Midbrain (tissue), 1 donor: ENCODE measurements around the gene ADCY5.

Source experiments
- DNase-seq: peaks from one replicate; lab custom pipeline; 2025; lab: John Stamatoyannopoulos, UW

The ADCY5 gene

DNA sequence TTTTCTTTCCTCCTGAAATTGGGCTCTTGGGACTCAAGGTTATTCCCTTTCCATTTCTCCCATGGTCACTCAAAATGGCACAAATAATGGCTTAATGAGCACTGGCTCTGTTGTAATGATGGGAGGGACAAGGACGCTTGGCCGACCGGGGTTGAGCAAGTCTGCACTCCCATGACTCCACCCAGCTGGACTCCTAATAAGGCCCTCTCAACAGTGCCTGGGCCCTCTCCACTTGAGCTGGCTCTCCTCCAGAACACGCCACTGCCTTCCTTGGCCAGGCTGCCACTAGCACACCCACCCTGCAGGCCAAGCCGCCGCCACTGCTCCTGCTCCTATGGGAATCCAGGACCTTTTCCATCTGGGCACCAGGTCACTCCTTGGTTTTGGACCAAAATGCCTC is 42.3 kb downstream of the ADCY5 start:
- DNase-seq = peak; percentile 34

DNA sequence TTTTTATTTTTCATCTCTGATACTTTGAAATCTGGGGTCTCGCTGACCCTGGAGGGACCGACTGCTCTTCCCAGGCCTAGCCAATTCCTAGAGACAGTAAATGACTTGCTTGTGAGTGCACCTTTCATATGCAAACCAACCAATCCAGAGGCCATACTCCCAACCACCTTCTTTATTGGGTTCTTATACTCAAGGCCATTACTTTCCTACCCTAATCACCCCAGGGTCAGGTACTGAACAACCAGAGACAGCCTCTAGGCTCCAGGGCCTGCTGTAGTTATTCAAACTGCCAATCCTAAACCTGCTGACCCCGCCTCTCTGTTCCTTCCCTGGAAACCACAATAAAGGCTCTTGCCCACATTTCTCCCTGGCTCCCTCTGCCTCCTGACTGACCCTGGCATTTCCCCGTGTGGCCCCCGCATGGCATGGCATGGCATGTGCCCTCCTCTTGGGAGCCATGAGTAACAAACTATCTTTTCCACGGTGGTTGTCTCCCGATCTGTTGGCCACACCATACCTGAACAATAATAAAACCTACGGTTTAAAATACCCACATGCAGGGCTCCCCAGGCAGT is 42.9 kb downstream of the ADCY5 start:
- no peak for DNase-seq

DNA sequence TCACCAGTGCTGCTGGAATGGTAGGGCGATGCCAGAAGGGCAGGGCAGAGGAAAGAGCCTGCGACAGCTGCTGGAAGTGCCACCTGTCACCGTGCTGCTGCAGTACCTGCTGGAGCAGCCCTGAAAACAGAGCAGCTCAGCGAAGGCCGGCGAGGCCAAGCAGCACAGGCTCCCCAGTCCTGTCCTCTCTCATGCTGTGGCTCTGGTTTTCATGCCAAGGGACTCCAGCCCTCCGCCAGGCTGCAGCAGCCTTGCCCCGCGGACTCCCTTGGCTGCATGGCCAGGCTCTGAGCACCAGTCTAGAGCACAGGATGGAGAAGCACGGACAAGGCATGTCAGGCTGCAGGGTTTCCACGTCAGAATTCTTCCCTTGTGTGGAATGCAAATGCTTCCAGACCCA is 43.9 kb downstream of the ADCY5 start:
- no peak for DNase-seq

DNA sequence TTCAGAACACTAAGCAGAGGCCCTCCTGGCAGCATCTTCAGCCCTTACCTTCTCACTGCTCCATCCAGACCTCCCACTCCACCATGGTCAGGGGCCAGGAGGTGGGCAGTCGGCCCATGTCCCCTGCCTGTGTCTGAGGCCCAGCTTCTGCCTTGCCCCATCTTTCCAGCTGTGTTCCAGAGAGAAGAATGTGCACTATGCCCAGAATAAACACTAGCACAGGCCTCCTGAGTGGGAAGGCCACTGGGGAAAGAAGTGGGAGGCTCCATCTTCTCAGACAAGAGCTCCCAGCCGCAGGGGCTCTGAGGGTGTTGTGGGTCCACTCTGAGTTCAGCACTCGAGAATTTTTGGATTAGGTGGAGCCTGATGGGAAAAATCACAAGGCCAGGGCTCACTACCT is 44.5 kb downstream of the ADCY5 start:
- DNase-seq = no peak

DNA sequence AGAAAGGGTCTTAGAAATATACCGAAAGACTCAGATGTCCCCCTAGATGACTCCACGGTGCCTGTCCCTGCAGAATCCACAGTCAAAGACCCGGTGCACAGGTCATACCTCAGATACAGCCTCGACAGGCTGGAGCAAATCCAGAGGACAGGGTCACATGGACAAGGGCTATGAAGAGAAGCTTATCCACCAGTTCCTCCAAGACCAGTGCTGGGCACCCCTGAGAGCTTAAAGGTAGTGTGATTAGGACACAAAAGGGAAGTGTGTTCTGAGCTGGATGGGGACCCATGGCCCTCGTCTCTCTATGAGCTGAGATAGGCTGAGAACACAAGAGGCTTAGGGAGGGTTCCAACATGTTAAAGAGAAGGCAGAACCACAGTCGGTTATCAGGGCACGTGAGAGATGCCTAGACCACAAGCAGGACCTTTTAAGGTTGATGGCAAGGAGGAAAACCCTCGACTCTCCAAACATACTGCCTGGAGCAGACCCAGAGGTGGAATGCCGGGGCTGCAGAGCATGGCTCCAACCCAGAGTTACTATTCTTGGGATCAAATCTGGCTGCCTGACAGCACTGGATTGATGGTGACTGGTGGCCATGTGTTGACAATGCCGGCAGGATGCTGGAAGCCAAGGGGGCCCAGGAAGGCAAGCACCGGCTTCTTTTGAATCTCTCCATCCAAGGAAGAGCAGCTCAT is 46.9 kb downstream of the ADCY5 start:
- DNase-seq = no peak

DNA sequence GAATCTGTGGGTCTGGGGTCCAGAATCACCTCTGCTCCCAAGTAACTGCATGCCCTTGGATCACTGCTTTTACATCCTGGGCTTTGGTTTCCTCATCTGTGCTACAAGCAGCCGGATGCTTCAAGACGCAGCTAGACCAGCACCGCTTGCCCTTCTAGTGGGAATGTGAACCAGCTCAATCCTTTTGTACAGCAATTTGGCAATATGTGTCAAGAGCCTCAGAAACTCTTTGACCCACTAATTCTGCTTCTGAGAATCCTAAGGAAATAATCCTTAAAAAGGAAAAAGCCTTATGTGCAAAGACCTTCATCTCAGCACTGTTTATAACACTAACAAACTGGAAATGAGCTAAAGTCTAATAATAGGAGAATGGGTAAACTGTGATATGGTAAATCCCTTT is 48.7 kb downstream of the ADCY5 start:
- no peak for DNase-seq

DNA sequence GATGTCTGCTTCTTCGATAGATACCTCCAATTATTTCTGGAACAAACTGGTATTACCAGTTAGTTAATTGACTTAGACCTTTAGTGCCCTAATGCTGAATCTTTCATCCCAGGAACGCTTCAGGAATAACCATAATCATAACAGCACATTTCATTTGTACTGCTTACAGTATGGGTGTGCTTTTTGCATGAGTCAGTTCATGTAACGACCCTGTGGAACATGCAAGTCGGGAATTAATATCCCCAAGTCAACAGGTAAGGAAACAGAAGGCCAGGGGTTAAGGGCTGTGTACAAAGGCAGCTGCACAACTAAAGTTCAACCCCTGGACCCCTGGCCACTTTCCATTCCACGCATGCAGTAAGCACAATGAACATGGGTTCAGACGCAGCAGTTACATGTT is 49.2 kb downstream of the ADCY5 start:
- DNase-seq = no peak

DNA sequence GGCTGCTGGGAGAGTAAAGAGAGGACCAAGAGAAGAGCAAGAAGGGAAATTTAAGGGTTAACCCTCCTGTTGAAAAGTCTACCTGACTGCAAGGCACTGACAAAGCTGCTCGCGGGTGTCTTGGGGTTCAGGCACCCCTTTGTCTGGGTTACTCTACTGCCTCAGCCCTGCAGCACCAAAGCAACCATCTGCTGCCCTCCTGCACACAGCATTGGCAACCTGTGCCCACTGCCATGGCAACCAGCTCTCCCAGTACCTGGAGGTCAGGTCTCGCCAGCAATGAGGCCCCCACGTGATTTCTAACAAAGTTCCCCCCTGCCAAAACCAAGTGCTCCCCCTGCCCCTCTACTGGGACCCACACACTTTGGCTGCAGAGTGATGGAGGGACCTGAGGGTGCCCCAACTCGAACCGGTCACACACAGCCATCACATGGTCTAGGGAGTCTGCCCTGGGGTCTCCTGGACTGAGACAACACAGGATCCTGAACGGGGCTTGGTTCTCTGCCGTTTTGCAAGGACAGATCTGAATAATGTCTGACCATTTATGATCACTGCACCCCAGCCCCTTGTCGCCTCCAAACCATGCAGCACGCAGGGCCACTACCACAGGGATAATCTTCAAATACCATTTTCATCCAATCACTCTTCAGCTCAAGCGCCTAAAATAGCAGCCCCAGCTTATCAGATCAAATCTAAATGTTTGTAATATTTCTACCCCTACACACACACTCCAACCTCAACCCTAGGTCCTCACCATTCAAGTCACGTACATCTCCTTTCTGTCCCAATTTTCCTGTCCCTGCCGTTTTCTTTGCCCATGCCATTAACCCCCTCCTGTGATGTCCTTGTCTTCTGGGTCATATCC is 50.7 kb downstream of the ADCY5 start:
- DNase-seq = no peak

DNA sequence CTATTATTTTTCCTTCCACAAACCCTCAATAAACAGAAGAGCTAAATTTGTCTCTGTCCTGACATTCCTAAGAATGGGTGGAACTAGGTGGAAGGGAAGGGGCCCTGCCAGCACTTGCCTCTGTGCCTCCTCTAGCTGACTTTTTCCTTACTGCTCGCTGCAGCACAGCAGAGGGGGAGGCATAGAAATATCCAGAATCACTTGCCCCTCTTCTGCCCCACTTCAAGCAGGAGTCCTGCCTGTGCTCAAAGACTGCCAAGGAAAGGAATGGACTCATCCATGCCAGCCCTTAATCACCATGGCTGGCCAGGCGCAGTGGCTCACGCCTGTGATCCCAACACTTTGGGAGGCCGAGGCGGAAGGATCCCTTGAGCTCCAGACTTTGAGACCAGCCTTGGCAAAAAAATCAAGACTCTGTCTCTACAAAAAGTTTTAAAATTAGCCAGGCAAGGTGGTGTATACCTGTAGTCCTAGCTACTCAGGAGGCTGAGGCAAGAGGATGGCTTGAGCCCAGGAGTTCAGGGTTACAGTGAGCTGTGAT is 51.8 kb downstream of the ADCY5 start:
- no peak for DNase-seq

DNA sequence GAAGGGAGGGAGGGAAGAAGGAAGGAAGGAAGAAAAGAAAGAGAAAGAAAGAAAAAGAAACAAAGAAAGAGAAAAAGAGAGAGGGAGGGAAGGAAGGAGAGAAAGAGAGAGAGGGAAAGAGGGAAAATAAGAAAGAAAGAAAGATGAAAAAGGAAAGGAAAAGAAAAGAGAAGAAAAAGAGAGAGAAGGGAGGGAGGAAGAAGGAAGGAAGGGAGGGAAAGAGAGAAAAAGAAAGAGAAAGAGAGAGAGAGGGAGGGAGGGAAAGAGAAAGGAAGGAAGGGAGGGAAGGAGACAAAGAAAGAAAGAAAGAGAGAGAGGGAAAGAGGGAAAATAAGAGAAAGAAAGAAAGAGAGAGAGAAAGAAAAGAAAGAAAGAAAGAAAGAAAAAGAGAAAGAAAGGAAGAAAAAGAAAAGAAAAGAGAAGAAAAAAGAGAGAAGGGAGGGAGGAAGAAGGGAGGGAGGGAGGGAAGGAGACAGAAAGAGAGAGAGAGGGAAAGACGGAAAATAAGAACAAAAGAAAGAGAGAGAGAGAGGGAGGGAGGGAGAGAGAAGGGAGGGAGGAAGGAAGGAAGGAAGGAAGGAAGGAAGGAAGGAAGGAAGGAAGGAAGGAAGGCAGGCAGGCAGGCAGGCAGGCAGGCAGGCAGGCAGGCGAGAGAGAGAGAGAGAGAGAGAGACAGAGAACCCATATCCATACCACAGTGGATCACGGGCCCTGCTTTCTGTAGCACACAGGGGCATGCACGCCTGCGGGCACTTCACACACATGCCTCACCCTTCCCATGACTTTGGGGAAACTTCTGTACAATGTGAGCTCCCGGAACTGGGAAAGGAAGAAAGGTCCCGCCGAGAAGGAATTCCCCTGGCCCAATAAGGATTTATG is 52.5 kb downstream of the ADCY5 start:
- DNase-seq = no peak

DNA sequence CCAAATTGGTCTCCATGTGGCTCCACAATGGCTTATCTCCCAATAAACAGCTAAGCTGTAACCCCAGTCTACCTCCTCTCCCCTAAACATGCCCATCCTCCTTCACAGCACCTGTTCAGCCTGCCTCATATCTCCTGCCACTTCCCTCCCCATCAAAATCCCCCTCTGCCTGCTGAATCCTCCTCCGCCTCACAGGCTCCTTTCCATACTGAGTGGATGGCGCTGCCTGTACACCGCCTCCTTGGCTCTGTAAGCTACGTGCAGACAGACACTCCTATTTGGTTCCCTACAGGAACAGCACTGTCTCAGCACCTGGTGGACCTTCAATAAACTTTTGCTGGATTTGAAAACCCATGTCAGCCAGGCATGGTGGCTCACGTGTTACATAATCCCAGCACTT is 53.7 kb downstream of the ADCY5 start:
- no peak for DNase-seq

DNA sequence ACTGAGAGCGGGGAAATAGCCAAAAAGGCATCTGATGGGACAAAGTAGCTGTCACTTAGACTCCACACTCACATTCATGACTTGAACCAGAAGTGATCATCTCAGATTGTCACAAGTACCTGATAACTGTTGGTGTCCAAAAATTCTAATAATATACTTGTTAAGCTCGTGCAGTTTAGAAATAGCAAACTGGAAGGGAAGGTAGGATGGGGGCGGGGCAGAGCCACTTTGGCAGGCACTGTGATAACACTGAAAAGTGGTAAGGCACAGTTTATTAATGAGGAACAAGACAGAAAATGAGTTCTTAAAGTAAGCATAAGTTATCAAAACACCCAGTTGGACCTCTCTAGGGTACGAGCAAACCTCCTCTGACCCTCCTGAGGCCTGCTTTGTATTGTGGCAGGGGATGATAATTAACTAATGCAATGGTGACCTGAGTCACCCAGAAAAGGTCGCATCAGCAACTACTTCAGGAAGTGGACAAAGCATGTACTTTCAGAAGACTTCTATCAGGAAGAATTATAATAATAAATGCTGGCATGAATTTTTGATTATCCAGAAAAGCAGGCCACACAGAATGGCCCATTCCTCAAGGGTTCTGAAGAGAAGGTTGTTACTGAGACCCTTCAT is 54.4 kb downstream of the ADCY5 start:
- no peak for DNase-seq

DNA sequence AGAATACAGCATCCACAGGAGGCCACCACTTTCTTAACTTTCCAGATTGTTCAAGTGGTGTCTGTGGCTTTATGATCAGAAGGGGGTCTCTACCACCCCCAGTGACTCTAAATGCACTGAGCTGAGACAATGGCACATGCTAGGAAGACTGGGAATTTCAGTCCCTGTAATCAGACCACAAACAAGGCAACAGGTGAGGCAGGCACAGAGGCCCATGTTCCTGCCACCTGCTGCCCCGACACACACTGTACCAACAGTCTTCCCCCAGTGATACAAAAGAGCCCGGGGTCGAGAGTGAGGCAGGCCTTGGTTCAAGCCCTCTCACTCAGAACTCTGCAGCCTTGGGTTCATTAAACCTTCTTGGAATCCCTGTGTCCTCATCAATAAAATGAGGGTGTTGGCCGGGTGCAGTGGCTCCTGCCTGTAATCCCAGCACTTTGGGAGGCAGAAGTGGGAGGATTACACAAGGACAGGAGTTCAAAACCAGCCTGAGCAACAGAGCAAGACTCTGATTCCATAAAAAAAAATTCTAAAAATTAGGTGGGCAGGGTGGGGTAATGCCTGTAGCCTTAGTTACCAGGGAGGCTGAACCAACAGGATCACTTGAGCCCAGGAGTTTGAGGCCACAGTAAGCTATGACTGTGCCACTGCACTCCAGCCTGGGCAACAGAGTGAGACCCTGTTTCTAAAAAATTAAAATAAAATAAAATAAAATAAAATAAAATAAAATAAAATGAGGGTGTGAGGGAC is 55.8 kb downstream of the ADCY5 start:
- no peak for DNase-seq

DNA sequence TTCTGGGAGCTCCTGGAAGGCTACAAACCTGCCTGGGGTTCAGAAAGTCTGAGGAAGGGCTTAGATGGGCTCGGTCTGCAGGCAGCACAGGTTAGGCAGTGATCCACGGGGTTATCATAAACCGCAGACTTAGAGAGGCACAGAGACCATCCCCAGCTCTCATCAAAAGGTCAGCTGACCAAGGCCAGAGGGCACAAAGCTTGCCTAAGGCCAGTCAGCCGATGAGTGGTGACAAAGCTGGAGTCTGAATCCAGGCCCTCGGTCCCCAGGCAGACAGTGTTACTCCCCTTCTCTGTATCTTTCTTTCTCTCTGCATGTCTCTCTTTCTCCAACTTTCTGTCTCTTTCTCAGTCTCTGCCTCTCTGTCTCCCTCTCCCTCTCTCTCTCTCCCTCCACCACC is 56.5 kb downstream of the ADCY5 start:
- no peak for DNase-seq

DNA sequence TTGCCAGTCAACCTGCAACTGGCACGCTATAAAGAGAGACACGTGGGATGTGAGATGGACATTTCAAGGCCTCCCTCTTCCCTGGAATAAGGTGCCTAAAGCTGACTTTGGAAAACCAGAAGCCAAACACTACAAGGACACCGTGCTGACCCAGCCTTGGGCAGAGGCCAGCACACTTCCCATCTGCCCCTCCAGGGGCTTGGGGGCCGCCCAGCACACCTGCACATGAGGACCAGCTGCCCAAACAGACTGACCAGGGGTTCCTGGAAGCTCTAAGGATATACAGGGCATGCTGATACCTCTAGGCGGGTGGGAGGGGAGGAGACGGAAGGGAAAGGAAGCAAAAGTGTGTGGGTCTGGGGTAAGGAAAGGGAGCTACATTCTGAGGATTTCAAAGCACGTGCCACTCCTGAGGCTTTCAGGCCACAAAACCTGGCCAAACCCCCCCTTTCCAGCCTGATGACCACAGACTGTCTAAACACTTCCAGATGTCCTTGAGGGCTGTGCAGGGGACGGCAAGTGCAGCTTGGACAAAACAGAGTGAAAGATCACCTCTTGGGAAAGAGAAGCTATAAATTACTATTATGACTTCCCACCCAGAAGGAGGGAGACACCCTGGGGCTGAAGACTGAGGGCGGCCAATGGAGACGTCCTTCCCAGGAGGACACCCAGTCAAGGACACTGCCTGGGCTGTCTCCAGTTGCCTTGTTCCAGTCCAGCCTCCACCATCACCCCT is 57.9 kb downstream of the ADCY5 start:
- DNase-seq = no peak

DNA sequence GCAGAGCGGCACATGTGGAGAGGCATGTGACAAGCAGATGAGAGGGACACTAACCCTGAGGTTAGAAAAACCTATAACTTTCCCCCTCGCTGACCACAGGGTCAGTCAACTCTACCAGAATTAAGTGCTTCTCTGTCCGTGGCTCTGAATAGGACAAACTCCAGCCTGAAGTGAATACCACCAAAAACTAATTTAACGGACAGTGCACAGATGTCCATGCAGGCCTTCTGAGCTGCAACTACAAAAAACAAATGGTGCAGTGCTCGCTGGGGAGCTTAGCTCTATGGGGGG is 59.3 kb downstream of the ADCY5 start:
- DNase-seq = no peak

DNA sequence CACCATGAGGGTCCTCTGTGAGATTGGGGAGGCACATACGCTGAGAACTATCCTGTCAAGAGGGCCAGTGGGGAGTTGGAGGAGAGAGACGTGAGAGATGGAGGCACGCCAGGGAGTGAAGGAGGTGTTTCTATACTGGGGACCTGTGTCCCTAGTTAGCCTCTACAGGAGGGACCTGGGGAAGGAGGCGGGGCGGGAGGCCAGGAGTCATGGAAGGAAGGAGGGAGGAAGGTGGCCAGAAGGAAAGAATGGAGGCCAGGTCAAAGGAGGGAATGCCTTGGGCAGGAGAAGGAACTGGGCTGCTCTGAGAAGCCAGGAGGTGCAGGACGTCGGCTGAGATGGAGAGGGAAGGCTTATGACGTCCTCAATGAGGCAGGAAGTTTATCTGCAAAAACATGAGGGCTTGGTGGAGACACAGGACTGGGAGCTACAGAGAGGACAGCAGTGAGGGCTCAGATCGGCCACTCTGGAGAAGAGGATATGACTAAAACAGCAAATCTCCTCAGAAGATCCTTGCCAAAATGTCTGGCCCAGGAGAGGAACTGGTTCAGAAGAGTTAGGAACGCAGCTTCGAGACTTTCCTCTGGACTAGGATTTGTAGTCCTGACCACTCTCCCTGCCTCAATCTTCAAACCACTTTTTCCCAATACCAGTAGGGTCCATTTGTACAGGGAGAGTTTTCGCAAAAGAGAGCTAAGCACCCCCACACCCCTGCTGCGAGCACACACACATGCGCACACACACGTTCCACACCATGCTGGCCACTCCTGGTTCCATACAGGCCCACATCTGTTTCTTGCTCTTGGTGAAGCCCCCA is 59.9 kb downstream of the ADCY5 start:
- no peak for DNase-seq

DNA sequence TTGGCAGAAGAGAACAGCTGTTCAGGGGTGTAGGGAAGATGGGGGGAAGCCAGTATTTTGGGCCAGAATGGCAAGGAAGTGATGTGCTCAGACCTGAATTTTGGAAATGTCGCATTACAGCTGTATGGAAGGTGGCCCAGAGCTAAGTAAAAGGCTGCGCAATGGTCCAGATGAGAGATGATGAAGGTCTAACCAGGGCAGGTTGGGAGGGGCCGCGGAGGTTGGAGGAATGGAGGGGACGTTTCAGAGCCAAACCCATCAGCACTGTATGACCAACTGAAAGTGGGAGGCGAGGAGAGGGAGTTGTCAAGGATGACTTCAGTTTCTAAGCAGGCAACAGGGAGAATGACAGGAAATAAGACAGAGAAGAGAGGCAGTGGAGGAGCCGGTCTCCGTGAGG is 60.8 kb downstream of the ADCY5 start:
- DNase-seq = no peak

DNA sequence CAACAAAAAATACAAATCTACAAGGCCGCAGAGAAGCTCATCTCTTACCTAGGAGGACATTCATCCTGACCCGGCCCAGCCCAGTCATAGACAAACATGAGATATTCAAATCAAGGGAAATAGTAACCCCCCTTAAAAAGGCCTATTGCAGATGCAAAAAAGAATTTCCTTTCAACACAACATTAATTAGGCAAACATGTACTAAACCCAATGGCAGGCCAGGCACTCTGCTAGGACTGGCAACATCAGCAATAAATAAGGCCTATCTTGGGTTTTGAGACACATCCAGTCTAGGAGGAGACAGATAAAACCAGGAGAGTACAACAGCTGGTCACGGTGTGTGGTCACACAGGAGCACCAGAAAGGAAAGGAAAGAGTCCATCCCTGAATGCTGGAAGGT is 61.4 kb downstream of the ADCY5 start:
- DNase-seq = no peak
